GM12864 (cell line): Measurements from ENCODE around the gene SOX6.

ENCODE experiments used
- DNase-seq: peaks from one replicate; pipeline ENCODE4 v3.0.0-alpha.2; 2011; ENCODE audit warnings: low read depth
- H3K4me3 ChIP-seq: 2 replicates; pipeline ENCODE4 v1.5.1; 2011; ENCODE audit warnings: mild to moderate bottlenecking, low read depth, low read length, control low read depth
- CTCF ChIP-seq: IDR thresholded peaks from 2 replicates; pipeline ENCODE4 v1.5.1; 2011; ENCODE audit warnings: low read depth, mild to moderate bottlenecking, moderate library complexity, low read length, control low read depth, inconsistent platforms; ENCODE audit errors: missing control alignments

The SOX6 gene

GRCh38 chr11:15967166-15967565 is 389.2 kb downstream of the SOX6 start:
- no peak overlapping the region for H3K4me3 ChIP-seq
- TF ChIP-seq CTCF: no peak
- no peak for DNase-seq

GRCh38 chr11:15965562-15966250 is 390.6 kb downstream of the SOX6 start:
- no peak for TF ChIP-seq CTCF

GRCh38 chr11:15963266-15963665 is 393.1 kb downstream of the SOX6 start:
- no peak for DNase-seq
- TF ChIP-seq CTCF: no peak
- no peak overlapping the region for H3K4me3 ChIP-seq

More at GRCh38 chr11:15965562-15966250, 390.6 kb downstream of the SOX6 start:
- DNase-seq: no peak
- no peak overlapping the region for H3K4me3 ChIP-seq

- DNase-seq: no peak
- no peak overlapping the region for H3K4me3 ChIP-seq
- TF ChIP-seq CTCF: no peak
These were observed 397.4 kb downstream of the SOX6 start for GRCh38 chr11:15958910-15959309.

GRCh38 chr11:15957234-15957633 is 399.1 kb downstream of the SOX6 start:
- no peak overlapping the region for H3K4me3 ChIP-seq
- TF ChIP-seq CTCF: no peak
- DNase-seq: no peak

GRCh38 chr11:15956302-15956701 is 400.0 kb downstream of the SOX6 start:
- no peak overlapping the region for H3K4me3 ChIP-seq
- no peak for DNase-seq
- no peak for TF ChIP-seq CTCF

- no peak overlapping the region for H3K4me3 ChIP-seq
- no peak for DNase-seq
- TF ChIP-seq CTCF: no peak
These were observed 400.8 kb downstream of the SOX6 start for GRCh38 chr11:15955595-15955994.
